GM12874 (cell line): Measurements from ENCODE around the gene EPHB2.
A peak's percentile ranks its signal among the peaks of the same experiment; 100 is the strongest.

ENCODE experiments used
- CTCF ChIP-seq: IDR thresholded peaks from 2 replicates; pipeline ENCODE4 v1.5.1; 2011; ENCODE audit warnings: low read depth, mild to moderate bottlenecking, control low read depth, low read length, moderate library complexity; ENCODE audit not compliant: insufficient read depth

Gene EPHB2

GRCh38 chr1:22925111-22925510 lies 214.5 kb downstream of the EPHB2 start:
- TF ChIP-seq CTCF = no peak

GRCh38 chr1:22930240-22930912 lies 219.7 kb downstream of the EPHB2 start:
- TF ChIP-seq CTCF = peak; percentile 69

- no peak for TF ChIP-seq CTCF
Observed at GRCh38 chr1:22932803-22933470, 222.3 kb downstream of the EPHB2 start.

GRCh38 chr1:22935433-22935832 lies 224.8 kb downstream of the EPHB2 start:
- TF ChIP-seq CTCF = no peak

- TF ChIP-seq CTCF = no peak
Observed at GRCh38 chr1:22936681-22937080, 226.0 kb downstream of the EPHB2 start.

GRCh38 chr1:22941257-22941656 lies 230.6 kb downstream of the EPHB2 start:
- no peak for TF ChIP-seq CTCF

- TF ChIP-seq CTCF = no peak
Observed at GRCh38 chr1:22944346-22945055, 233.9 kb downstream of the EPHB2 start.
